Skeletal muscle tissue (tissue), 4 donors: ENCODE measurements around the gene SLC6A3. TPM values are rescaled to one million over a fixed set of nuclear protein-coding genes. Genes with fewer than 3 reads are reported as not detected.

Experiments
- H3K27ac ChIP-seq: one replicate; pipeline ENCODE4 v1.7.0; 2013; ENCODE audit warnings: mild to moderate bottlenecking, low read depth, low read length, inconsistent platforms
- H3K27me3 ChIP-seq, 3 donors: one replicate each; pipeline ENCODE4 v1.7.0; 2013; ENCODE audit warnings: low read length in 3 of 3; ENCODE audit not compliant: control insufficient read depth in 3 of 3, insufficient read depth in 3 of 3
- H3K36me3 ChIP-seq, 3 donors: one replicate each; pipeline ENCODE4 v1.7.0; 2013; ENCODE audit warnings: low read length in 3 of 3; ENCODE audit not compliant: control insufficient read depth in 3 of 3, insufficient read depth in 3 of 3
- H3K4me1 ChIP-seq, 3 donors: one replicate each; pipeline ENCODE4 v1.7.0; 2013; ENCODE audit warnings: low read length in 3 of 3, mild to moderate bottlenecking in 3 of 3; ENCODE audit not compliant: control insufficient read depth in 3 of 3, insufficient read depth in 3 of 3
- H3K4me3 ChIP-seq, 3 donors: one replicate each; pipeline ENCODE4 v1.7.0; 2013; ENCODE audit warnings: low read length in 3 of 3
- H3K9ac ChIP-seq, 3 donors: one replicate each; pipeline ENCODE4 v1.7.0; 2013; ENCODE audit warnings: low read length in 3 of 3, mild to moderate bottlenecking in 3 of 3, moderate library complexity in 2 of 3, low read depth in 1 of 3
- H3K9me3 ChIP-seq, 3 donors: one replicate each; pipeline ENCODE4 v1.7.0; 2013; ENCODE audit warnings: low read length in 3 of 3; ENCODE audit not compliant: control insufficient read depth in 3 of 3
- total RNA-seq: library from RNA; depleted of rRNA; stranded (reverse); fragments of >200 nt; gene quantifications from one replicate; pipeline ENCODE4 v1.2.3, GENCODE V29; 2014
- donor health status: Osteomylitis.

SLC6A3 gene
- total RNA-seq, 1 donor from 2014 or later = not detected

- no peak overlapping the region for H3K27ac ChIP-seq
- no peaks in the 10 kb centered on the region for H3K9me3 ChIP-seq
- H3K4me3 ChIP-seq = no peak overlapping the region
- no peaks in the 10 kb centered on the region for H3K36me3 ChIP-seq
- peaks cover 5 to 13% (median 10%) of the 10 kb centered on the region in 3 donors for H3K4me1 ChIP-seq
- H3K27me3 ChIP-seq = peaks cover 67 to 89% (median 83%) of the 10 kb centered on the region in 3 donors
- H3K9ac ChIP-seq = no peak overlapping the region
Measured at GRCh38 chr5:1390861-1391600, 54.2 kb downstream of the SLC6A3 start.

GRCh38 chr5:1390333-1390732, 54.9 kb downstream of the SLC6A3 start:
- no peak overlapping the region for H3K9ac ChIP-seq
- H3K4me3 ChIP-seq = no peak overlapping the region
- H3K27me3 ChIP-seq = peaks cover 60 to 86% (median 82%) of the 10 kb centered on the region in 3 donors
- H3K9me3 ChIP-seq = no peaks in the 10 kb centered on the region
- H3K36me3 ChIP-seq = no peaks in the 10 kb centered on the region
- H3K27ac ChIP-seq = no peak overlapping the region
- H3K4me1 ChIP-seq = peaks cover 9 to 20% (median 15%) of the 10 kb centered on the region in 3 donors

- Histone ChIP-seq H3K27ac (no peak overlapping the region), H3K4me1 (peaks cover 9 to 22% (median 17%) of the 10 kb centered on the region in 3 donors), H3K9me3 (no peaks in the 10 kb centered on the region), H3K4me3 (no peak overlapping the region), H3K9ac (no peak overlapping the region), H3K27me3 (peaks cover 44 to 76% (median 75%) of the 10 kb centered on the region in 3 donors), H3K36me3 (no peaks in the 10 kb centered on the region)
Measured at GRCh38 chr5:1388383-1388967, 56.8 kb downstream of the SLC6A3 start.

GRCh38 chr5:1387876-1388275, 57.4 kb downstream of the SLC6A3 start:
- no peak overlapping the region for H3K27ac ChIP-seq
- H3K9me3 ChIP-seq = no peaks in the 10 kb centered on the region
- H3K4me3 ChIP-seq = no peak overlapping the region
- H3K9ac ChIP-seq = no peak overlapping the region
- no peaks in the 10 kb centered on the region for H3K36me3 ChIP-seq
- peaks cover 38 to 74% (median 72%) of the 10 kb centered on the region in 3 donors for H3K27me3 ChIP-seq
- H3K4me1 ChIP-seq = peaks cover 9 to 22% (median 17%) of the 10 kb centered on the region in 3 donors

GRCh38 chr5:1387059-1387755, 58.0 kb downstream of the SLC6A3 start:
- no peak overlapping the region for H3K9ac ChIP-seq
- H3K4me1 ChIP-seq = peaks cover 9 to 22% (median 17%) of the 10 kb centered on the region in 3 donors
- H3K4me3 ChIP-seq = no peak overlapping the region
- H3K9me3 ChIP-seq = no peaks in the 10 kb centered on the region
- H3K36me3 ChIP-seq = no peaks in the 10 kb centered on the region
- H3K27ac ChIP-seq = no peak overlapping the region
- H3K27me3 ChIP-seq = peaks cover 33 to 67% (median 66%) of the 10 kb centered on the region in 3 donors

GRCh38 chr5:1386274-1386717, 58.9 kb downstream of the SLC6A3 start:
- H3K9me3 ChIP-seq = no peaks in the 10 kb centered on the region
- peaks cover 27 to 65% (median 64%) of the 10 kb centered on the region in 3 donors for H3K27me3 ChIP-seq
- no peaks in the 10 kb centered on the region for H3K36me3 ChIP-seq
- H3K4me1 ChIP-seq = peaks cover 9 to 25% (median 18%) of the 10 kb centered on the region in 3 donors
- peak overlapping the region; percentile 36 for H3K27ac ChIP-seq
- peak overlapping the region; percentile 72 to 79 (median 73) for H3K4me3 ChIP-seq
- peak overlapping the region; percentile 21 to 71 (median 59) for H3K9ac ChIP-seq

GRCh38 chr5:1385395-1386273, 59.6 kb downstream of the SLC6A3 start:
- H3K27ac ChIP-seq = peak overlapping the region; percentile 36
- H3K9ac ChIP-seq = peak overlapping the region; percentile 33 to 71 (median 59)

GRCh38 chr5:1384521-1384920, 60.7 kb downstream of the SLC6A3 start:
- H3K4me3 ChIP-seq = no peak overlapping the region
- peaks cover 24 to 61% (median 56%) of the 10 kb centered on the region in 3 donors for H3K27me3 ChIP-seq
- H3K36me3 ChIP-seq = no peaks in the 10 kb centered on the region
- H3K9ac ChIP-seq = no peak overlapping the region
- no peak overlapping the region for H3K27ac ChIP-seq
- peaks cover 9 to 35% (median 28%) of the 10 kb centered on the region in 3 donors for H3K4me1 ChIP-seq
- no peaks in the 10 kb centered on the region for H3K9me3 ChIP-seq

More at GRCh38 chr5:1385395-1386273, 59.6 kb downstream of the SLC6A3 start:
- Histone ChIP-seq H3K27me3 (peaks cover 27 to 64% (median 64%) of the 10 kb centered on the region in 3 donors), H3K4me3 (peak overlapping the region; percentile 72 to 79 (median 73)), H3K4me1 (peaks cover 9 to 32% (median 25%) of the 10 kb centered on the region in 3 donors), H3K36me3 (no peaks in the 10 kb centered on the region), H3K9me3 (no peaks in the 10 kb centered on the region)

GRCh38 chr5:1383886-1384401, 61.3 kb downstream of the SLC6A3 start:
- peaks cover 27 to 61% (median 56%) of the 10 kb centered on the region in 3 donors for H3K27me3 ChIP-seq
- no peaks in the 10 kb centered on the region for H3K36me3 ChIP-seq
- H3K9ac ChIP-seq = no peak overlapping the region
- no peak overlapping the region for H3K27ac ChIP-seq
- H3K9me3 ChIP-seq = no peaks in the 10 kb centered on the region
- peaks cover 9 to 35% (median 28%) of the 10 kb centered on the region in 3 donors for H3K4me1 ChIP-seq
- no peak overlapping the region for H3K4me3 ChIP-seq
